GM18508 (cell line): Measurements from ENCODE around the gene SVIL.
"Not testable (repeated sequence)": the region's sequence is repeated elsewhere in the genome, so short reads cannot be mapped to it uniquely, and the experiment has no call there.

ENCODE experiments used
- ATAC-seq: cut with Tn5 transposase; IDR thresholded peaks from one replicate; pipeline ENCODE4 v1.9.1; 2021; ENCODE audit warnings: moderate number of reproducible peaks; ENCODE audit not compliant: insufficient read depth, unreplicated experiment

The SVIL gene

DNA sequence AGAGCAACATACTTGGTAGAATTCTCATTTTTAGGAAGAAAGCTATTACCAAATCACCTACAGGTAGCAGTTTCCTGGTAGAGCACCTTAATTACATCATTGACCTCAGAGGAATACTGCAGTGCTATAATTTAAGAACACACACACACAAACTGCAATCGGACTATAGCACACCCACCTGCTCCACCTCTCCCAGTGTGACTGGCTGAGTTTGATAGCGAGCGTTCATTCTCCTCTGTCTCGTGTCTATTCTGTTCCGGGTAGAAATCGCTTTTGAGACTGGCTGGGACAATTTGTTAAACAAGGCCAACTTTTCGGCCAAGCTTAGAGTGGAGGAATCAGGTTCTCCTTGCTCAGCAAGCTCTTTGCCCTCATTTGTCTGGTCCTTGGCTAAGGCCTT lies 110.5 kb downstream of the SVIL start:
- no peak for ATAC-seq

DNA sequence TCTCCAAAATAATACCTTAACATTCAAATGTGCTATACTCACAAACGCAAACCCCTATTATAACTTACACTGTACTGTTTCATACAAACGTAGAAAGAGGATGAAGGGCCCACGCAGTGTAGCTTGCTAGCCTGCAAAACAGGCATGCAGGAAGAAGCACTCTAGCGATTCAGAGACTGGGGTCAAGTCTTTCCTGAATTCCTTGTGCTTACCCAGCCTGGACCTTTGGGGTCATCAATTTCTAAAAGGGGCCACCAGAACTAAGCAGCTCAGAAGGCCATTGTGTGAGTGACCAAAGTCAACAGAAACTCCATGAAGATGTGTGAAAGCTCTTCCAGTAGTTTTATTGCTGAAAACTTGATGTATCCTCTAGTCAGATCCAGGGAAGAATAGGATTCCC lies 111.9 kb downstream of the SVIL start:
- ATAC-seq, result no peak

DNA sequence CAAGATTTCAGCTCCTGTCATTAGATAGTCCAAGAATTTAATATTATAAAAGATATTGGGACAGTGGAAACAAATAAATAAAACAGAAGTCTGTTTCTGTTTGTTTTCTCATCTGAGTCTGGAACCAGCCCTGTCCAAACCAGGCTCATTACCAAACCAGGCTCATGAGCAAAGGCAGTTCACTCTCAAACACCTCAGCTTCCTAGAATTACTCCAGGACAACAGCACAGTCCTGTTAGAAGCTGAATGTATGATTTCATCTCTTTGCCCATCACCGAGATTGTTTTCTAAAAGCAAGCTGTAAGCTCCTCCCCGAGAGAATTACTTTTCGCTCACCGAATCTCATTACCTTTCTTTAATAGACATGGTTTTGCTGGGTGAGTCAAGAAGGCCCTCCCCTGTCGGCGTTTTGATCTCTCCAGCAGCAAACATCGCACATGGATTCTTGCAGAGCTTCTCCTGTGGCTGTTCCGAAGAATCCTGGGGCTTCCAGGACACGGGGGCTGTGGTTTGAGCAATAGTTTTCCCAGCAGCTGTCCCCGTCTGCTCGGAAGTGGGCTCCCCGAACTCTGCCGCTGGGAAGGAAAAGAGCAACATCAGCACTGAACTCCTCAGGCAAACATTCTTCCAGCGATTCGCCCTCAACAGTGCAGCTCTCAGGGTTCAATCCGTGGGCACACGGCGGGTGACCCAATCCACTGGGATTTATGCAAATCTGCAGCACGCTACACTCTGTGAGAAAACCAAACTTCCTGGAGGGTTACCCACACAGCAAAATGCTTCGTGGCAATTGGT lies 112.5 kb downstream of the SVIL start:
- ATAC-seq, result no peak

DNA sequence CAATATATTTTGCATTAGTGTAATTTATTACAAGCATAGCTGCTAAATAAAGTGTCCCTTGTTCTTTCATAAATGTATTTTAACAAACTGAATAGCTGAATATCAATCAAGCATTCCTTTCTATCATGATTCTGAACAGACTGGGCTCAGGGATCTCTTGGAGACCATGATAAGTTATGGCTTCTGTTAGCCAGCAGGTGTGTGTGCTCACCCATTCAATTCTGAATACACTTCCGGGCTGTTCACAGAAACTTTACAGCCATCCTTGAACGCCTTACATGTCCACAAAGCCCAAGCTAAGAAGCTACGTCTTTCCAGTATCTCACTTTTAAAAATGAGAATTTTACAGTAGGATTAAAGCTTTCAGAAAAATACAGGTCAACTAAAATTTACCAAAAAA lies 115.1 kb downstream of the SVIL start:
- no peak for ATAC-seq

DNA sequence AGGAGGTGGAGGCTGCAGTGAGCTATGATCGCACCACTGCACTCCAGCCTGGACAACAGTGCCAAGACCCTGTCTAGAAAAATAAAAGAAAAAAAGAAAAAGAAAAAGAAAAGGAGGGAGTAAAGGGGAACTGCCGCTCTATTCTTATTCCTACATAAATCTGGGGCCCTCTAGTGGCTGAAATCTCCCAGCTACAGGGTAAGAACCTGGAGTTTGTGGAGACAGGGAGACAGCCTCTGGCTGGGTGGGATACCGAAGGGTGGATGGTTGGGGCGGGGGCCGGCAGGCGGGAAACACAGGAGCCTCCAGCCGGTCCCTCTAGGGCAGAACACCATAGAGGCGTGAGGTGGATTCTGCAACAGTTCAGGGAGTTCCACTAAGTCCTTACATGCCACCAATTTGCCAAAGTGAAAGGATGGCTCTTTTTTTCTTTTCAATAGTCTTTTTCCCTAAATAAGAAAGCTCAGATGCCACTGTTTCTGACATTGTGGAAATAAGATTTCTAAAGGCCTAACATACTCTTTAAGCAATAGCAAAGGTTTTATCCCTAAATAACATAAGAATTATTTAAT lies 117.3 kb downstream of the SVIL start:
- ATAC-seq, result no peak

DNA sequence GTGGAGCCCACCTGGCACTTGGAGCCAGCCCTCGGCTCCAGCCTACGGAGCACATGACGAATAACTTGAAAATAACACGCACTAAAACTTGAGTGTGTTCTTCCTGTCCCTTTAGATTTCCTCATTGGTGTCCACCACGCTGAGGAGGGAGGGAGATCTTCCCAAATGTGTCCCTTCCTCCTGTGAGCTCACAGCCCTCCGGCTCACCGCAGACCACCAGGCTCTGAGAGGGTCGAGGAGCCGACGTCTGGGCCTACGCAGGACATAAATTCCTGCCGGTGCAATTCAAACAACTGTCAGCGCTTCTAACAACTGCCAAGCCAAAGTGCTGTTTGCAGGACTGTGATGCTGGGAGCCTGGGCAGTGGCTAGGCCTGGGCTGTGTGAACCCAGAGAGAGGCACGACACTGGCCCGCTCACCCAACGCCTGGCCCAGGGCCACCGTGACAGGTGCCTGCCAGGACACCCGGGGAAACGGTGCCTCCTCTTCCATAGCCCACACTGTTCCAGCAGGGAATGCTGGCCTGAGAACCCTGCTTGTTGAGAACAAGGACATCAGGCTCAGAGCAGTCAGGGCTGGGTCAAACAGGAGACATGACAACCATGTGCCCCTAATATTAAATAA lies 118.3 kb downstream of the SVIL start:
- ATAC-seq, result not testable (repeated sequence)

DNA sequence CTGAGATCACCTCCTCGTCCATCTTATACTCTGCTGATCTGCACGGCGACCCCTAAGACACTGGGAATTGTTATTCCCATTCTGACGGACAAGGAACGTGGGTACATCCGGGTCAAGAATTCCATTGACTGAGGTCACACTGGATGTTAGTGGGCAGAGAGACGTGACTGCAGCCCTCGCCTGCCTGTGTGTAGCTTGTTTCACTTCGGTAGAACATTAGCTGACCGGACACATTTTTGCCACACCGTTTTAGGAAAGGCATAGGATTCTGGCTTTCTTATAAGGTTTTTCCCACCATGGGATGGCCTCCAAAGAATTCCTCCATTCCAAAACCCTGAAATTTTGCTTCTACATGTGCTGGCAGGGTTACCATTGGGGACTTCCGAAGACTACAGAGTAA lies 118.9 kb downstream of the SVIL start:
- not testable (repeated sequence) for ATAC-seq

DNA sequence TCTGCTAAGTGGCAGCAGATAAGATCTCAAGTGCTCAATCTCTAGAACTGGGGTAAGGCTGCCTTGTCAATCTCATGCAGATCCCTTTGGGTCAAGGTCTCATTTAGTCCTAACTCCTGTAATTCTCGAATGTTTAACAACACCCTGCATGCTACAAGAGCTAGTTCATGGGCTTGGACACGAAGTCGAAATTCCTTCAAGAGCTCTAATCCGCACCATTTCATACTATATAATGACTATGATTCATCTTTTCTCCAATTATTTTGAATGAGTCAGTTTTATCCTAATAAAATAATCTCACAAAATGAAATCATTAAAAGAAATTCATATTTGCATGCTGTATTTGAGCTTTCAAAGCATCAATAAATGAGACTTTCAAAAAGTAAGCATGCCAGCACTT lies 119.7 kb downstream of the SVIL start:
- ATAC-seq, result not testable (repeated sequence)

DNA sequence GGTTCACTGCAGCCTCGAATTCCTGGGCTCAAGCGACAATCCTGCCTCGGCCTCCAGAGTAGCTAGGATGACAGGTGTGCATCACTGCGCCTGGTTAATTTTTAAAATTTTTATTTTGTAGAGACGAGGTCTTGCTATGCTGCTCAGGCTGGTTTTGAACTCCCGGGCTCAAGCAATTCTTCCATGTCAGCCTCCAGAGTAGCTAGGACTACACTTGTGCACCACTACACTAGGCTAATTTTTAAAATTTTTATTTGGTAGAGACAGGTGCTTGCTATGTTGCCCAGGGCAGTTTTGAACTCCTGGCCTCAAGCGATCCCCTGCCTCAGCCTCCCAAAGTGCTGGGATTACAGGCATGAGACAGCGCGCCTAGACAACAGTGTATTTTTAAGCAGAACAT lies 120.5 kb downstream of the SVIL start:
- no peak for ATAC-seq

DNA sequence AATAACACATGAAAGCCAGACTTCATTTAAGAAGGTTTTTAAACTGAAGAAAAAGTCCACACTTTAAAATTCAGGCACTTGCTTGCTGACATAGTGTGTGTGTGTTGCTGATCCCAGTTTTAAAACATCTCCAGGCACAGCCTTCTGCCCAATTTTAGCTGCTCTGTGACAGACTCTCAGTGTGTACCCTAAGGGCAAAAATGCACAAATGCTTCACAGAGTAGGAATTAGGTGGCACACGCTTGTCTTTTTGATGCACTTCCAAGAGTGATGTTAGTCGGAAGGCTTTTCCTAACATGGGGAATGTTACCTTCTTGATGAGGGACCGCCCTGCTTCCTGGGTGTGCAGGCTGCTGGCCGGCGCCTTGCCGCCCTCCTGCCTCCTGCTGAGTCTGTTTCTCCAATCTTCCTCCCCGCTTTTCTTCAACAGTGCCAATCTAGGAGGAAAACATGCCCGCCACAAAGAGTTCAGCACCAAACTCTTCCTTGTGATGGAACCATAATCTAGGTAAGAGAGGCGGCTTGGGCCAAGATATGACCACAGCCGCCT lies 122.3 kb downstream of the SVIL start:
- no peak for ATAC-seq

DNA sequence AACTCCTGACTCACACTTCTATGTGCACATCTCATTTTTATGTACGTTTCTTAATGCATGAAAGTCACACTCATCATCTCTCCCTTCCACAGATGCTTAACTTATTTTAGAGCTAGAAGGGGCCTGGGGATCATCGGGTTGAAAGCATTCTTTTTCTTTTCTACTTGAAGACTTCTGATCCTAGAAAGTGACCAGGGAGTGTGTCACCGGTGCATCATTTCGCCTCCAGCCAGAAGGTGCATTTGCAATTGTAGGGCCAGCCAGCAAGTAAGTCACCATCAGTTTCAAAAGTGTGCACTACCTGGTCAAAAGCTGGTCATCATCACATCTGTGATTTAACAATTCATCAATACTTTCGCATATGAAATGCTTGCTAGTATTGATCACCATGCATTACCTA lies 123.0 kb downstream of the SVIL start:
- not testable (repeated sequence) for ATAC-seq

DNA sequence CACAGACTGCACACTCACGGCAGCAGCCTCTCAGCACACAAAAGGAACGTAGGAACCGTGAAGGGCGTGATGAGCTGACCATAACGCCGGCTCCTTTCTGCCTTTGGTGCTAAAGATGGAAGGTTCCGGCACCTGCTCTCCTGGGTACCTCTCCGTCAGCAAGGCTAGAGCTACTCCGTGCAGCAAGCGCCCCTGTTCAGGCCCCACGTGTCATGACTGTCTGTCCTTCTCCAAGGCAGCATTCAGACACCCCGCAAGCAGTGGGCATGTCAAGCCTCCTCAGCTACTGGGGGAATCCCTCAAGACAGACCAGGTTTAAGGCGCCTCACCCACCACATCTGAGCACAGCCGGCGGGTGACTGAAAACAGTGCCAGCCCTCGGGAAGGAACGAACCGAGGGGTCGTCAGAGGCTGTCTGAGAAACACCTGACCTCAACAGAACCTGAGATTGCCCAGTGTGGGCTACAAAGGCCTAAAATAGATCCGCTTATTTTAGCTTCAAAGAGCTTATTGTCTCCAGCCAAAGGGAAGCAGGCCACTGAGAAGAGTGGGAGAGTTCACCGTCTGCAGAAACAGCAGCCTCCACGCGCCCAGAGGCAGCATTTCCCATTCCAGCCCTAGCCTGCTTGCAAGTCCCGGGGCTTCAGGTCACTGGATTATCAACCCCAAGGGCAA lies 124.2 kb downstream of the SVIL start:
- not testable (repeated sequence) for ATAC-seq

DNA sequence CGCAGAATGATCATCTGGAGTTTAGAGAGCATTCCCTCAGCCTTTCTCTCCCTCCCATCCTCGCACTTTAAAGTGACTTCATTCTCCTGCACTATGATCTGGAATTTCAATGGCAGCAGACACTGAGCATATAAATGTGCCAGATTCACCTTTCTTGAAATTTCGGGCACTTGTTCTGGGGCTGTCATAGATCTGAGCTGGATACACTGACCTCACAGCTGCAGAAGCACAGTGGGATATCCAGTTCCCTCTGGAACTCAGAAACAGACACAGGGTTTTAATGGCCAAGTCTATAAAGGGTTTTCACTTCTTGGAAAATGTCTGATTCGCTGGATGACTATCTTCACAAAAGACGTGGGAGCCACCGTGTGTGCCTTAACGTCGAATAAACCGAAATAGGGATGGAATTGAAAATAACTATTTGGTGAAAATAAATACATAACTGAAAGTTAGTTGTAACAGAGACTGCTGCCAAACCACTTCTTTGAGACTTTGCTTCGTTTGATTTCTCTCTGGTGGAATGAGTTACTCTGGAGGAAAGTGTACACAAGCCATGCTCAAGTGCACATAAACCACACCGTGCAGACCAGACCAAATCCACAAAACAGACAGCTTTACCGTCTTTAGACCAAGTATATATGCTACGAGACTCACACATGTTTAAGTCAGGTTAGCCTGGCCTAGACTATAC lies 126.1 kb downstream of the SVIL start:
- ATAC-seq, result no peak

DNA sequence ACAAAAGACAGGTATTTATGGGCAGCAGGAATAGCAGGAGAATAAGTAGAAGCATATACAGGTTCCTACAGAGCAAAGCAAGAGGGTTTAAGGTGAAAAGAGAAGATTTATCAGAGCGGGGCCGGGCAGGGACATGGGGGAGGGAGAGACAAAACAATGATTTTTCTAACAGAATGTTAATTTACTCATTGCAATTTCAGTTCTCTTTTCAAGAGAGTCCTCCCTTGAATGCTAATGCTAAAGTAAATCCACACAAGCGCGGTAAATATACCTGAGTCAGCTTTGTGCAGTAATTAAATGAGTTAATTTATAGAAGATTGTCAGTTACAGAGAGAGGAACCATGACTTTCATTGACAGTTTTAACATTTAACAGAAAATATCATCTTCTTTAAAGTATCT lies 127.0 kb downstream of the SVIL start:
- ATAC-seq, result not testable (repeated sequence)

DNA sequence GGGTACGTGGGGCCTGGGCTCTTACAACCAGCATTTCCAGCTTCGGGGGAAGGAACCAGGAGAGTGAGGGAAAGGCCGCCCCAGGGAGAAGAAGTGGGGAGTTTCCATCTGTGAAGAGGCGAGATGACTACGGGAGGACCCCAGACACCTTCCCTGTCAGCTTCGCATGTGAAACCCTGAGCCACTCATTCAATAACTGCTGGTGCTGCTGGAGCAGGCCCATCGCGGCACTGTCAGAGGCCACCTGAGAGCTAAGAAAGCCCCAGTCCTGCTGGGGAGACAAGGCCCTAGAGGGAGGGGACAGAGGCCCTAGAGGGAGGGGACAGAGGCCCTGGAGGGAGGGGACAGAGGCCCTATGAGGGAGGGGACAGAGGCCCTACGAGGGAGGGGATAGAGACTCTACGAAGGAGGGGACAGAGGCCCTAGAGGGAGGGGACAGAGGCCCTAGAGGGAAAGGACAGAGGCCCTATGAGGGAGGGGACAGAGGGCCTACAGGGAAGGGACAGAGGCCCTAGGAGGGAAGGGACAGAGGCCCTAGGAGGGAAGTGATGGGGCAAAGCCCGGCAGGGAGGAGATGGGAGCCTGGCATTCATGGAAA lies 128.3 kb downstream of the SVIL start:
- not testable (repeated sequence) for ATAC-seq

DNA sequence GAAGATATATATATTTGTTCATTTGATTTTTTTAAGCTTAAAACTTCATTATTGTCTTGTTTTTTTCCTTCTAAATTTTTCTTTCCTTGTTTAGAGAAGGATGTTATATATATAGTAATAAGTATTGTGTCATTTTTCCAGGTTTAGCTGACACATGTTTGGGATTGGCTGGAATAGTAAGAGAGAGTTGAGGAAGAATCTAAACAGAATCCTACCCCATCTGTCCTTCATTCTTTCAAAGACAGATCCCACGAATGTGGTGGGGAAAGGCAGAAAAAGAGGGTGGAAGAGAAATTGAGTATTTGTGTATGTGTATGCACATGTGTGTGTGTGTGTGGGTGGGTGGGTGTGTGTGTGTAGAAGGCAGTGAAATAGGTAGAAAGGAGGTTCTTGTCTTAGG lies 132.4 kb downstream of the SVIL start:
- ATAC-seq, result no peak

DNA sequence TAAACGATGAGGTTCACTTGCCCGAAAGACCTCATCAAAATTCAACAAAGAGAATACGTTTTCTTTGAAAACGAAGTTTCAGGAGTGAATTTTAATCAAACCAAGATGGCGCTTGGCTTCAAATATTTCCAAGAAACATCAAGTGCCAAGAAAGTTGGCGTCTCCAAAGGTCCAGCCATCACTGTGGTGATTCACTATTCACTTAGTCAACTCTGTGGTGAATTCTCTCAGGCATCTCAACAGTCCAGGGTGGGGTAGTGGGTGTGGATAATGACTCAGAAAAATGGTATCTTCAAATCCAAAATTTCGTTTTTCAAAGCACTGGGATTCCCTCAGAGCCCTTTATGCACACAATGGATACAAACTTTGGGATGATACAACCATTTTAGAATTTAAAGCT lies 133.1 kb downstream of the SVIL start:
- ATAC-seq, result no peak

DNA sequence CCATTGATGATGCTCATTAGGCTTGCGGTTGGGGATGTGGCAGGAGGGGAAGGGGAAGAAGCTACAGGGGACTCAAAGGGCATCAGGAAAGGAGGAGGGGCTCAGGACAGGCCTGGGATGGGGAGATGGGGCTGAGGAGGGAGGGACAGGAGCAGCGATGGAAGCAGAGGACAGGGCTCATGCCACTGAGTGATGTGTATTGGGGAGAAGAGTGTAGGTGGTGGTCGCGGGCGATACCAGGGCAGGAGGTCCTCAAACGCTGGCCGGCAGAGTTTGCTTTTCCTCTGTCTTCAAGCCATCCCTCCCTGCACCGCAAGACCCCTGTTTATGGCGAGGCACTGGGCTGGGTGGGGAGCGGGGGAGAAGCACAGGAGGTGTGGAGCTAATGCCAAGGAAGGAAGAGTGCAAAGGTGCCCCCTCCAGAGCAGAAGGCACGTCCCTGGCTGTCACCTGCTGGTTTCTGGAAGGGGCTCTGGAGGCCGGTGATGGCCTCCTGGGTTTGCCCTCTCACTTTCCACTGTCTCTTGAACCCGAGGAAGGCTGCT lies 134.7 kb downstream of the SVIL start:
- ATAC-seq, result no peak

DNA sequence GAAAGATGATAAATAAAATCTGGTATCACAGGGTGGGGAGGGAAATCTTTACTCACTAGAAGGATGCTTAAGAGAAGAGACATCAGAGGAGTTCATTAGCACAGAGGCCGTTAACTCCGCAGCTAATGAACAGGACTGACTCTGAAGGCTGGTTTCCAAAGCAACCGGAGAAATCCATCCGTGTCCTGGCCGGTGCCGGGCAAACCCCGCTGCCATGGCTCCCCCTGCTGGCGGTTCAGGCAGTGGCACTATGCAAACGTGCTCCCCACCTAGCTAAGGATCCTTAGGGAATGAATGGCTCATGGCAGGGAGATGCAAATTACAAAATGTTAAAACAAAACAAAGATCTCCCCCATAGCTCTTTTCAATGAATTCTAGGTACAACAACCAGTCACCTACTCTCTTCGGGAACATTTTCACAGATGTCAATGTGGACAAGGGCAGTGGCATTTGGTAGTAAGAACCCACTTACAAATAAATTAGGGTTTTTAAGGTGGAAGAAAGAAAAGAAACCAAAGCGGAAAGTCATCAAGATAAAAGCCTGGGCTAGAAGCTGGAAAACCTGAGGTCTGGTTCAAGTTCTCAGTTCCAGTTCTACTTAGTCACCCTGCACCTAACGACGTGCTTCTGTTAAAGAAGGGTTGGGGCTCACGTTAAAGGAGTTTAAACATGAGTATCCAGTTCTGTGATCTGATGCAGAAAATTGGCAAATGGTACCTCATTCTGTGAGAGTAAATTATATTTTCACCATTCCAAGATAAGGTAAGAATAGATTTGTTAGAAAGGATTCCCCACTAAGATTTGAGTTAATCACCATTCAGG lies 138.2 kb downstream of the SVIL start:
- ATAC-seq, result no peak
